PFSK-1 (cell line): Measurements from ENCODE around the gene ABHD16B.

Experiments
- POLR2AphosphoS5 ChIP-seq: IDR thresholded peaks from 2 replicates; pipeline ENCODE4 v1.6.1; 2012; ENCODE audit warnings: low read depth, mild to moderate bottlenecking, control low read depth, low read length, moderate library complexity
- TF ChIP-seq, protein P1 (sequence below), 2 experiments: IDR thresholded peaks; 2 replicates each; pipeline versions ENCODE4 v1.6.1 to v1.8.0; 2011 to 2012; ENCODE audit warnings: low read depth in 2 of 2, low read length in 2 of 2, control low read depth in 1 of 2, inconsistent platforms in 1 of 2, mild to moderate bottlenecking in 1 of 2, moderate library complexity in 1 of 2; ENCODE audit not compliant: insufficient read depth in 1 of 2

DNA sequence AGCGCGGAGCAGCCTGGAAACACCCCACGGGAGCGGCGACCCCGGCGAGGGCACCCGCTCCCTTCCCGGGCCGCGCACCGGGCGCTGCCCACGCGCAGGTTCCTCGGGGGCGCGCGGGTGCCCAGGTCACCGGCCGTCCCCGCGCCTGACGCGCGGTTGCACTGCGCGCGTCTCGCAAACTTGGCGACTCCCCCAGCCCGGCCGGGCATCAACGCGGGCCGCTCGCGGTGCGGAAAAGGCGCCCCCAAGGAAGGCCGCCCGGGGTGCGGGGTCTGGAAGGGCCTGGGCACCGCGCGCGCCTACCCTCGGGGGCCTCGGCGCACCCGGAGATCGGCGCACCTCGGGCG, 29.7 kb upstream of the ABHD16B start:
- TF ChIP-seq, protein P1, sequence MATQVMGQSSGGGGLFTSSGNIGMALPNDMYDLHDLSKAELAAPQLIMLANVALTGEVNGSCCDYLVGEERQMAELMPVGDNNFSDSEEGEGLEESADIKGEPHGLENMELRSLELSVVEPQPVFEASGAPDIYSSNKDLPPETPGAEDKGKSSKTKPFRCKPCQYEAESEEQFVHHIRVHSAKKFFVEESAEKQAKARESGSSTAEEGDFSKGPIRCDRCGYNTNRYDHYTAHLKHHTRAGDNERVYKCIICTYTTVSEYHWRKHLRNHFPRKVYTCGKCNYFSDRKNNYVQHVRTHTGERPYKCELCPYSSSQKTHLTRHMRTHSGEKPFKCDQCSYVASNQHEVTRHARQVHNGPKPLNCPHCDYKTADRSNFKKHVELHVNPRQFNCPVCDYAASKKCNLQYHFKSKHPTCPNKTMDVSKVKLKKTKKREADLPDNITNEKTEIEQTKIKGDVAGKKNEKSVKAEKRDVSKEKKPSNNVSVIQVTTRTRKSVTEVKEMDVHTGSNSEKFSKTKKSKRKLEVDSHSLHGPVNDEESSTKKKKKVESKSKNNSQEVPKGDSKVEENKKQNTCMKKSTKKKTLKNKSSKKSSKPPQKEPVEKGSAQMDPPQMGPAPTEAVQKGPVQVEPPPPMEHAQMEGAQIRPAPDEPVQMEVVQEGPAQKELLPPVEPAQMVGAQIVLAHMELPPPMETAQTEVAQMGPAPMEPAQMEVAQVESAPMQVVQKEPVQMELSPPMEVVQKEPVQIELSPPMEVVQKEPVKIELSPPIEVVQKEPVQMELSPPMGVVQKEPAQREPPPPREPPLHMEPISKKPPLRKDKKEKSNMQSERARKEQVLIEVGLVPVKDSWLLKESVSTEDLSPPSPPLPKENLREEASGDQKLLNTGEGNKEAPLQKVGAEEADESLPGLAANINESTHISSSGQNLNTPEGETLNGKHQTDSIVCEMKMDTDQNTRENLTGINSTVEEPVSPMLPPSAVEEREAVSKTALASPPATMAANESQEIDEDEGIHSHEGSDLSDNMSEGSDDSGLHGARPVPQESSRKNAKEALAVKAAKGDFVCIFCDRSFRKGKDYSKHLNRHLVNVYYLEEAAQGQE (IDR thresholded peaks at IDR 0.05; ENCODE audit: insufficient read depth in 1 of 2, low read depth in 2 of 2, low read length in 2 of 2) = no peak
- TF ChIP-seq POLR2AphosphoS5 = no peak
